K562 treated with DMSO at 1 percent for 4 hours (cell line): ENCODE data around the gene UNC119B. TPM values are rescaled to one million over a fixed set of nuclear protein-coding genes. Genes with fewer than 3 reads are reported as not detected.

Experiments
- total RNA-seq: library from RNA; unstranded; fragments of 300-600 nt; gene quantifications from 2 replicates; pipeline ENCODE4 v1.2.3, GENCODE V29; 2022; ENCODE audit not compliant: insufficient read depth

UNC119B gene
- 20.1 and 27.9 TPM in 2 replicates for total RNA-seq

GRCh38 chr12:120710031-120710804, at the start of gene UNC119B:
Gene UNC119B, plus strand, starts transcription at chr12:120710458. Its CDS starts 17 bp downstream, at chr12:120710475.

GRCh38 chr12:120686690-120687577, 23.3 kb upstream of the UNC119B start, which contains the start of gene MLEC:
Gene MLEC, plus strand, starts transcription at chr12:120687149. Its CDS starts 148 bp downstream, at chr12:120687297.

DNA sequence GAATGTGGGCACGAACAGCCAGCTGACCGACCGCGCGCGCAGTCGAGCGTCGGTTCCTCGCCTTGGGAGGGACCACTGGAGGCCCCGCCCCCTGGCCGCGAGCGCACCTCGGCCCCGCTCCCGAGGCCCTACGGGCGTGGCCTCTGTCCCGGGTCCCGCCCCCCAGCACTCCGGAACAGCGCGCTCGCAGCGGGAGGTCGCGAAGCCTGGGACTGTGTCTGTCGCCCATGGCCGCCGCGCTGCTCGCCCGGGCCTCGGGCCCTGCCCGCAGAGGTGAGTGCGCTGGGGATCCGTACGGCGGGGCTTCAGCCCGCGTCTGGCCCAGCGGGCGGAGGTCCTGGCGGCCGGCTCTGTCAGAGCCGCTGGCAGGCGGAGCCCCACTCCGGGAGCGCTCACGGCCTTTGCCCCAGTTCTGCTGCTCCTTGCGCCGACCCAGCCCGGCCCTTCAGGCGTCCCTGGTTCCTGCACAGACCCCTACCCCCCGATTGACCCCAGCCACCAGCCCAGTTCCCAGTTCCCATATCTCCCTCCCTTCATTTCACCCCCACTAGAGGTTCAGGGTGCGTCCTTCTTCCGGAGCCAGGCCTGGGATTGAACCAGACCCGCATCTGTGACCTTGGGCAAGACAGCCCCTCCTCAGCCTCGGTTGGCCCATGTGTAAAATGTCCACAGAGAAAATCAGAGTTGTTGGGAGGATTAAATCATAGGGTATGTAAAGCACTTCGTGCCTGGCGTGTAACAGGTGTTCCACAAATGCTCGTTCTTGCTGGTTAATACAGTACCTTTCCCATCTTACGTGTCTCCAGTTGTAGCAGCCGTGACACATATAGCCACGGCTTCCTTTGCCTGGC, 15.6 kb downstream of the UNC119B start, which contains the start of gene ACADS:
Gene ACADS (plus strand): TSS at position 168 of the 851 bp plus-strand sequence. CDS start 60 bp downstream, at position 228.

Other genes starting within 250 kb of the UNC119B start
- gene SRSF9, start 240.7 kb upstream of the UNC119B start, total RNA-seq, result 196 and 208 TPM in 2 replicates
- 470 and 487 TPM in 2 replicates for gene DYNLL1, start 214.3 kb upstream of the UNC119B start, total RNA-seq
- 23.3 and 30.5 TPM in 2 replicates for gene COQ5, start 181.3 kb upstream of the UNC119B start, total RNA-seq
- 108 and 132 TPM in 2 replicates for gene RNF10, start 176.1 kb upstream of the UNC119B start, total RNA-seq
- gene POP5, start 129.1 kb upstream of the UNC119B start, total RNA-seq, result 55.5 and 61.5 TPM in 2 replicates
- gene CABP1, start 69.8 kb upstream of the UNC119B start, total RNA-seq, result not detected in 2 replicates
- gene MLEC, start 23.3 kb upstream of the UNC119B start, total RNA-seq, result 47.7 and 57.0 TPM in 2 replicates
- 20.7 and 35.2 TPM in 2 replicates for gene ACADS, start 15.4 kb downstream of the UNC119B start, total RNA-seq
- 16.9 and 19.2 TPM in 2 replicates for gene SPPL3, start 193.9 kb downstream of the UNC119B start, total RNA-seq